H9 (cell line): ENCODE results near the gene MAP7D3. TPM values are rescaled to one million over a fixed set of nuclear protein-coding genes. Genes with fewer than 3 reads are reported as not detected.
A peak's percentile ranks its signal among the peaks of the same experiment; 100 is the strongest.
"Not testable (repeated sequence)": the region's sequence is repeated elsewhere in the genome, so short reads cannot be mapped to it uniquely, and the experiment has no call there.

Source experiments
- DNase-seq: peaks from one replicate; pipeline ENCODE4 v3.0.0-alpha.2; 2017
- H2AFZ ChIP-seq: one replicate; pipeline ENCODE4 v1.6.1; 2013; ENCODE audit warnings: mild to moderate bottlenecking, low read length, control low read depth, moderate library complexity
- H2AK5ac ChIP-seq: 2 replicates; pipeline ENCODE4 v1.6.1; 2013; ENCODE audit warnings: low read length, control low read depth, mixed read lengths; ENCODE audit not compliant: insufficient read length
- H2BK120ac ChIP-seq: one replicate; pipeline ENCODE4 v1.6.1; 2013; ENCODE audit warnings: low read depth, mild to moderate bottlenecking, low read length, control low read depth, inconsistent platforms; ENCODE audit not compliant: poor library complexity, severe bottlenecking
- H2BK12ac ChIP-seq: 2 replicates; pipeline ENCODE4 v1.6.1; 2013; ENCODE audit warnings: low read length, control low read depth, mixed read lengths, low read depth; ENCODE audit not compliant: insufficient read length
- H2BK15ac ChIP-seq: 2 replicates; pipeline ENCODE4 v1.6.1; 2013; ENCODE audit warnings: low read depth, low read length, control low read depth
- H2BK20ac ChIP-seq: one replicate; pipeline ENCODE4 v1.6.1; 2013; ENCODE audit warnings: low read depth, mild to moderate bottlenecking, low read length, control low read depth, inconsistent platforms; ENCODE audit not compliant: poor library complexity, severe bottlenecking
- H2BK5ac ChIP-seq: 2 replicates; pipeline ENCODE4 v1.6.1; 2013; ENCODE audit warnings: low read length, control low read depth, mixed read lengths; ENCODE audit not compliant: insufficient read length
- H3K14ac ChIP-seq: 2 replicates; pipeline ENCODE4 v1.6.1; 2013; ENCODE audit warnings: low read length, control low read depth; ENCODE audit not compliant: insufficient read depth
- H3K18ac ChIP-seq: 2 replicates; pipeline ENCODE4 v1.6.1; 2013; ENCODE audit warnings: low read depth, mild to moderate bottlenecking, mixed read lengths, low read length, control low read depth; ENCODE audit not compliant: insufficient read length
- H3K23ac ChIP-seq: 2 replicates; pipeline ENCODE4 v1.6.1; 2013; ENCODE audit warnings: low read length, control low read depth, mixed read lengths, low read depth; ENCODE audit not compliant: insufficient read length
- H3K23me2 ChIP-seq: 2 replicates; pipeline ENCODE4 v1.6.1; 2013; ENCODE audit warnings: low read depth, mild to moderate bottlenecking, mixed read lengths, low read length, control low read depth; ENCODE audit not compliant: insufficient read length, poor library complexity, severe bottlenecking
- H3K27ac ChIP-seq: 2 replicates; pipeline ENCODE4 v1.5.1; 2013; ENCODE audit warnings: low read length, control low read depth, mixed read lengths, low read depth; ENCODE audit not compliant: insufficient read length
- H3K27me3 ChIP-seq: 2 replicates; pipeline ENCODE4 v1.6.1; 2013; ENCODE audit warnings: low read length, control low read depth, inconsistent platforms; ENCODE audit not compliant: insufficient read depth
- H3K4ac ChIP-seq: 2 replicates; pipeline ENCODE4 v1.6.1; 2013; ENCODE audit warnings: low read depth, mild to moderate bottlenecking, control low read depth, inconsistent platforms, low read length, moderate library complexity
- H3K4me1 ChIP-seq: 2 replicates; pipeline ENCODE4 v1.6.1; 2013; ENCODE audit warnings: low read length, control low read depth, inconsistent platforms; ENCODE audit not compliant: insufficient read depth
- H3K4me2 ChIP-seq: 2 replicates; pipeline ENCODE4 v1.6.1; 2013; ENCODE audit warnings: low read length, control low read depth, mixed read lengths; ENCODE audit not compliant: insufficient read length, insufficient read depth
- H3K56ac ChIP-seq: 2 replicates; pipeline ENCODE4 v1.6.1; 2013; ENCODE audit warnings: low read depth, mild to moderate bottlenecking, mixed read lengths, low read length, control low read depth; ENCODE audit not compliant: insufficient read length
- H3K79me1 ChIP-seq: 2 replicates; pipeline ENCODE4 v1.6.1; 2013; ENCODE audit warnings: low read depth, mild to moderate bottlenecking, moderate library complexity, low read length, control low read depth, inconsistent platforms; ENCODE audit not compliant: insufficient read depth, poor library complexity, severe bottlenecking
- H3K79me2 ChIP-seq: 2 replicates; pipeline ENCODE4 v1.6.1; 2013; ENCODE audit warnings: low read length, control low read depth, inconsistent platforms; ENCODE audit not compliant: insufficient read depth
- H3K9ac ChIP-seq: 2 replicates; pipeline ENCODE4 v1.6.1; 2013; ENCODE audit warnings: low read length, control low read depth, mixed read lengths; ENCODE audit not compliant: insufficient read length; ENCODE audit errors: extremely low read depth
- H3K9me3 ChIP-seq: one replicate; pipeline ENCODE4 v1.6.1; 2013; ENCODE audit warnings: low read depth, low read length, inconsistent platforms; ENCODE audit not compliant: control insufficient read depth
- H3T11ph ChIP-seq: one replicate; pipeline ENCODE4 v1.6.1; 2013; ENCODE audit warnings: mild to moderate bottlenecking, low read length, control low read depth, inconsistent platforms
- H4K20me1 ChIP-seq: one replicate; pipeline ENCODE4 v1.6.1; 2013; ENCODE audit not compliant: control insufficient read depth, insufficient read length, insufficient read depth
- H4K5ac ChIP-seq: 2 replicates; pipeline ENCODE4 v1.6.1; 2013; ENCODE audit warnings: low read depth, mild to moderate bottlenecking, mixed read lengths, low read length, control low read depth; ENCODE audit not compliant: insufficient read length
- H4K8ac ChIP-seq: replicated peaks from 2 replicates; pipeline ENCODE4 v1.6.1; 2013; ENCODE audit warnings: low read length, control low read depth, mixed read lengths, low read depth; ENCODE audit not compliant: insufficient read length
- H4K91ac ChIP-seq: 2 replicates; pipeline ENCODE4 v1.6.1; 2013; ENCODE audit warnings: low read depth, mild to moderate bottlenecking, moderate library complexity, mixed read lengths, low read length, control low read depth; ENCODE audit not compliant: insufficient read length
- H3K27ac Mint-ChIP-seq, 3 experiments: 2 replicates in 2 of 3; 3 replicates in 1 of 3; pipeline ENCODE4 v1.8.0; 2020 to 2021; ENCODE audit warnings: mixed read lengths in 3 of 3, mild to moderate bottlenecking in 1 of 3, moderate library complexity in 1 of 3
- H3K27me3 Mint-ChIP-seq: 2 replicates; pipeline ENCODE4 v1.8.0; 2021; ENCODE audit warnings: low read depth, mild to moderate bottlenecking, moderate library complexity, mixed read lengths
- H3K36me3 Mint-ChIP-seq, 3 experiments: 2 replicates in 2 of 3; 3 replicates in 1 of 3; pipeline ENCODE4 v1.8.0; 2020 to 2021; ENCODE audit warnings: low read depth in 3 of 3, mixed read lengths in 3 of 3; ENCODE audit not compliant: insufficient read depth in 1 of 3
- H3K4me1 Mint-ChIP-seq, 2 experiments: 2 replicates each; pipeline ENCODE4 v1.8.0; 2020; ENCODE audit warnings: mixed read lengths in 2 of 2
- H3K4me3 Mint-ChIP-seq, 2 experiments: 2 replicates in 1 of 2; 3 replicates in 1 of 2; pipeline ENCODE4 v1.8.0; 2020 to 2021; ENCODE audit warnings: mild to moderate bottlenecking in 2 of 2, mixed read lengths in 2 of 2, moderate library complexity in 1 of 2
- H3K9me3 Mint-ChIP-seq, 2 experiments: 2 replicates in 1 of 2; 3 replicates in 1 of 2; pipeline ENCODE4 v1.8.0; 2020; ENCODE audit warnings: mild to moderate bottlenecking in 2 of 2, mixed read lengths in 2 of 2, moderate library complexity in 1 of 2
- WGBS: extraction: QIAGEN DNeasy Blood & Tissue Kit; methylation state at CpG from one replicate; pipeline ENCODE4 v1.1.7; 2013; ENCODE audit warnings: missing lambda C conversion rate, low lambda C conversion rate, mixed read lengths; ENCODE audit not compliant: insufficient read length; ENCODE audit errors: extremely low coverage; 5-methylcytosine and 5-hydroxymethylcytosine counted together
- total RNA-seq: library from RNA; stranded (reverse); gene quantifications from 2 replicates; pipeline ENCODE4 v1.2.1, GENCODE V29; 2021
- TF ChIP-seq, protein P1 (sequence below): fragments of 200-600 bp; sonication (generic); conservative IDR thresholded peaks from 3 replicates; pipeline ENCODE4 v1.8.0; 2021; ENCODE audit warnings: antibody characterized with exemption, mild to moderate bottlenecking

MAP7D3 gene
- total RNA-seq, 1 experiment from 2014 or later = 15.2 TPM

DNA sequence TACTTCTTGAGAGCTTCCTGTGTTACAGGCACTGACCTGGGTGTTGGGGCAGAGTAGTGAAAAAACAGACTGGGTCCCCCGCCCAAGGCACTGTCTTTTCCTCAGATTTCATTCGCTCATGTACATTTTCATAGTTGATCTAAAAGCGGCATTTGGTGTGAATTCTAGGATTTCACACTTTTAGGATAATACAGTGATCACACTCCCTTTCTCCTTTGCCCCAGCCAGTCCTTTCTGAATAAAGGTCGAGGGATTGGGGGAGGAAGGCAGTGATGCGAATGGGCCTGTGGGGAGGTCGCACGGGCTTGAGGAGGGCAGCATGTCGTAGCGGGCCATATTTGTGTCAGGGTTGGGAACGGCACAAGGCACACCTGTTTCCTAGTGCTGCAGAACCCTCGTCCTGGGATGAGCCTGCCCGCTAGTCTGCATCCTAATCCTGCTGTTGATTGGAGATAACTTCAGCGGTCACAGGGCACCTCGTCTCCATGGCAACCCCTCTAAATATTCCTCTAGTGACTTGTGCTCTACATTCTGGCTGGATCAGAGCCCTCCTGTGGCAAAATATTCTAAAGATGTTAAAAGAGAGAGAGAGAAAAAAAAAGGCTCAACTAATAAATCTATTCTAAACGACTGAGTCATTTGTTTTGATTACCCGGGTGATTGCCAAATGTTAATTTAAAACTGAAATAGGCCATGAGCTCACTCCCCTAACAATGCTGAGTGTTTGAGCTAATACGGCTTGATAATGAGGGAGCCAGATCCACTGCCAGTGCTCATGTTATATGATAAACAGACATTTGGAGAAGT lies 82.1 kb downstream of the MAP7D3 start:
- H3K4ac ChIP-seq = no peak overlapping the region
- no peaks in the 10 kb centered on the region; a peak in 2 of 7 replicates for H3K36me3 Mint-ChIP-seq
- H3K4me1 ChIP-seq = no peaks in the 10 kb centered on the region
- no peak overlapping the region for H3K56ac ChIP-seq
- no peak overlapping the region for H2BK15ac ChIP-seq
- no peaks in the 10 kb centered on the region for H3K27me3 ChIP-seq
- no peak overlapping the region for H3K9ac ChIP-seq
- no peak overlapping the region for H4K8ac ChIP-seq
- H3K9me3 Mint-ChIP-seq = peaks cover 55 to 57% of the 10 kb centered on the region in 2 experiments
- TF ChIP-seq, protein P1, sequence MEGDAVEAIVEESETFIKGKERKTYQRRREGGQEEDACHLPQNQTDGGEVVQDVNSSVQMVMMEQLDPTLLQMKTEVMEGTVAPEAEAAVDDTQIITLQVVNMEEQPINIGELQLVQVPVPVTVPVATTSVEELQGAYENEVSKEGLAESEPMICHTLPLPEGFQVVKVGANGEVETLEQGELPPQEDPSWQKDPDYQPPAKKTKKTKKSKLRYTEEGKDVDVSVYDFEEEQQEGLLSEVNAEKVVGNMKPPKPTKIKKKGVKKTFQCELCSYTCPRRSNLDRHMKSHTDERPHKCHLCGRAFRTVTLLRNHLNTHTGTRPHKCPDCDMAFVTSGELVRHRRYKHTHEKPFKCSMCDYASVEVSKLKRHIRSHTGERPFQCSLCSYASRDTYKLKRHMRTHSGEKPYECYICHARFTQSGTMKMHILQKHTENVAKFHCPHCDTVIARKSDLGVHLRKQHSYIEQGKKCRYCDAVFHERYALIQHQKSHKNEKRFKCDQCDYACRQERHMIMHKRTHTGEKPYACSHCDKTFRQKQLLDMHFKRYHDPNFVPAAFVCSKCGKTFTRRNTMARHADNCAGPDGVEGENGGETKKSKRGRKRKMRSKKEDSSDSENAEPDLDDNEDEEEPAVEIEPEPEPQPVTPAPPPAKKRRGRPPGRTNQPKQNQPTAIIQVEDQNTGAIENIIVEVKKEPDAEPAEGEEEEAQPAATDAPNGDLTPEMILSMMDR = no peak
- H3K4me2 ChIP-seq = no peak overlapping the region
- H2BK20ac ChIP-seq = no peak overlapping the region
- no peaks in the 10 kb centered on the region for H3K79me2 ChIP-seq
- no peak overlapping the region for H3K4me3 Mint-ChIP-seq
- H3K4me1 Mint-ChIP-seq = peaks cover 43 to 53% of the 10 kb centered on the region in 2 experiments
- H3K18ac ChIP-seq = peak overlapping the region; percentile 19
- no CpG with 5 or more reads among the region's 17 CpGs for WGBS
- 0 out of 2 replicates have a peak overlapping the region, but pooled peaks have one; percentile 26 for H3K14ac ChIP-seq
- no peak overlapping the region for H4K91ac ChIP-seq
- H3K23me2 ChIP-seq = no peaks in the 10 kb centered on the region
- H3K27me3 Mint-ChIP-seq = no peaks in the 10 kb centered on the region
- no peak overlapping the region for H2AFZ ChIP-seq
- no peaks in the 10 kb centered on the region for H3K79me1 ChIP-seq
- H2BK5ac ChIP-seq = no peak overlapping the region
- peak; percentile 71 for DNase-seq
- no peak overlapping the region for H3K23ac ChIP-seq
- peak overlapping the region in 2 of 3 experiments; percentile 20 to 34; a peak in 3 of 7 replicates for H3K27ac Mint-ChIP-seq
- H3K27ac ChIP-seq = no peak overlapping the region
- H2BK12ac ChIP-seq = no peak overlapping the region
- peaks cover 20% of the 10 kb centered on the region for H3K9me3 ChIP-seq
- H2BK120ac ChIP-seq = no peak overlapping the region
- no peaks in the 10 kb centered on the region for H4K20me1 ChIP-seq
- H3T11ph ChIP-seq = no peak overlapping the region
- no peak overlapping the region for H2AK5ac ChIP-seq
- no peak overlapping the region for H4K5ac ChIP-seq

DNA sequence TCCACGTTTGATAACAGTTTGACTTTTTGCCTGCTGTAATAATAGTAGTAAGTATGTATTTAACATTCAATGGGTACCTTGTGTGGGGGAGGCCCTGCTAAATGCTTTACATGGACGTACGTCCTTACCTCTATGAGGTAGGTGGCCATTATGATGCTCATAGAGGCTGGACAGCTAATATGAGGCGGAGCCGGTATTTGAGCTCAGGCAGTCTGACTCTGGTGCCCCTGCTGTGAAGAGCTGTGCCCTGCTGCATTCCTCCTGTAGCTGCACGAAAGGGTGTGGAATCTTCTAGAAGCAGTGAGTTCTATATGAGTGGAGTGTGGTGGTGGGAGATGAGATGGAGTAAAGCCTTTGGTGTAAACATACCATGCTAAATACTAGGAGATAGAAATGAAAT lies 83.2 kb downstream of the MAP7D3 start:
- H3K23me2 ChIP-seq, H3K36me3 Mint-ChIP-seq, H3K4me2 ChIP-seq, H3K27ac ChIP-seq, H4K8ac ChIP-seq, H3K4me3 Mint-ChIP-seq, H2BK20ac ChIP-seq, H3K9ac ChIP-seq, H3K79me2 ChIP-seq, H4K91ac ChIP-seq, H3K56ac ChIP-seq, H2BK15ac ChIP-seq, H3K4me1 ChIP-seq, H4K20me1 ChIP-seq, H3T11ph ChIP-seq, H4K5ac ChIP-seq, H2BK120ac ChIP-seq, H2BK5ac ChIP-seq, H3K27me3 ChIP-seq, H3K27ac Mint-ChIP-seq, H2AK5ac ChIP-seq, DNase-seq, H2AFZ ChIP-seq, H2BK12ac ChIP-seq, H3K14ac ChIP-seq, H3K79me1 ChIP-seq, H3K23ac ChIP-seq, H3K18ac ChIP-seq, H3K27me3 Mint-ChIP-seq, H3K4ac ChIP-seq: not testable (repeated sequence)
- peaks cover 43 to 60% of the 10 kb centered on the region in 2 experiments for H3K4me1 Mint-ChIP-seq
- whole genome bisulfite sequencing = no CpG with 5 or more reads among the region's 6 CpGs
- H3K9me3 Mint-ChIP-seq = peaks cover 58 to 63% of the 10 kb centered on the region in 2 experiments
- peaks cover 24% of the 10 kb centered on the region for H3K9me3 ChIP-seq
